NCI-H82 treated with DMSO at 0.1 percent for 48 hours (cell line): Measurements from ENCODE around the gene SAMD13.

Source experiments
- DNase-seq: peaks from one replicate; lab custom pipeline; 2025; ENCODE audit not compliant: unreplicated experiment; lab: John Stamatoyannopoulos, UW

Gene SAMD13

GRCh38 chr1:84370266-84370665 is 68.8 kb downstream of the SAMD13 start:
- no peak for DNase-seq

GRCh38 chr1:84370831-84371394 is 69.4 kb downstream of the SAMD13 start:
- DNase-seq: no peak

DNA sequence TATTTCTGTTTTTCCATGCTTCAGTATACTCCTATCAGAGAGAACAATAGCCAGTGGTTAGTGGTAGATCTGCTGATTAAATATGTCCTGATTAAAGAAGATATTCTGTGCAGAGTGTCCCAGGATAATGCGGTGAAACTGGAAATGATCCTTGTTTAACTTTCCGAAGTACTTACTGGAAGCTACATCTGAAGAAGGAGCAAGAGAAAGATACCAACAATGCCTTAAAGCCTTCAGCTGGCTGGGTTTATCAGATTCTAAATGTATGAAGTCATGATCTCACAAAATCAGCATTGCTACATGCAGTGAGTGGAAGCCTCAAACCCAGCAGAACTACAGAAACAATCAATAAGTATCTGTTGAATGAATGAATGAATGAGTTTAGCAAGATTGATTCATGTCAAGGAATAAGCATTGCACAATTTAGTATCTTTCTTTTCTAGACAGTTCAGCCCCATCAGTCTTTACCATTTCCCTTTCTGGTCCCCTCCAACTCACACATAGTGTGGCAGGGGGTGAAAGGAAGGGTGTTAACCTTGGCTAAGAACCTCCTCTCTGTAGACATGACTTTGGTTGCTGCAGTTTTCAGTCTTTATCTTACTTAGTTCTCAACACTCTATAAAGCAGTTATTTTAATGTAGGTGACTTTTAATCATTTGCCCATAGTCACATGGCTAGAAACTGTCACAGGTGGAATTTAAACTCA is 72.1 kb downstream of the SAMD13 start:
- no peak for DNase-seq

- no peak for DNase-seq
Measured at GRCh38 chr1:84374991-84375696, 73.6 kb downstream of the SAMD13 start.

DNA sequence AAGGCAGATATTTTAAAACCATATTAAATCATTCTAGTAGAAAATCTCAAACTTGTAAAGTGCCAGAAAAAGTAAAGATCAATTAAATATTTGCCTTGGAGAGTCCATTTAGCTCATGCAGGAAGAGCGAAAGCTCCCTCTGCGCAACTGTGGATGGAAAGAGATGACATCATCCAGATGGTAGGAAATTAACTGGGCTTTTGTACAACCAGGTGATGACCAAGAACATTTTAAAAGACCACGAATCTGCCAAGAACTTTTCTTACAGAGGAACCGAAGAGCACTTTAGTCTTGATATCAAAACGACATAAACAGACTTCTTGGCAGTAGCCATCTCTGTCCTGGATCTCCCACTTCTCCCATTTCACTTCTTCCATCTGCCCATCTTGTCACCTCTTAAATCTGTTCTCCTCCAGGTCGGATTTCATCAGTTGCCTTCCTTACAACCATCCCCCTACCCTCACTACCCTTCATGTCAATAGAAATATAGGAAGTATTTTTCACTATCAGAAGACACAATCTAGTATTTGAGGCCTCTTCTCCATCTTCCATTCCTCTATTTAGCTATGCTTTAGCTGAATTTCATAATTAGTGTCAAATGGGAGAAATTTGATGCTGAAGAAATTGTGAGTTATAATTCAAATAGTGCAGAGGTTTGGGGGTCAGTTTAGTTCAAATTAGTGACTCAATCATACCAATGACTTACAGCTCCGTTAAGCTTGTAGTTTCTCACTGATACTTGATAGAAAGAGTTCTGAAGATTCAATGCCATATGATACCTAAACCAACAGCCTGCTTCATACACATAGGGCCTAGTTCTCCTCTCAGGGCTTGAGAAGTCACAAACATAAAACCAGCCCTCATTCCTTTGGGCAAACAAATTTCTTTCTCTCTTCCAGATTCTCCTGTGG is 74.7 kb downstream of the SAMD13 start:
- DNase-seq: no peak

GRCh38 chr1:84377480-84378095 is 76.1 kb downstream of the SAMD13 start:
- DNase-seq: no peak

- no peak for DNase-seq
Measured at GRCh38 chr1:84379138-84379916, 77.8 kb downstream of the SAMD13 start.

- no peak for DNase-seq
Measured at GRCh38 chr1:84379917-84380180, 78.3 kb downstream of the SAMD13 start.

GRCh38 chr1:84382127-84382526 is 80.6 kb downstream of the SAMD13 start:
- no peak for DNase-seq

DNA sequence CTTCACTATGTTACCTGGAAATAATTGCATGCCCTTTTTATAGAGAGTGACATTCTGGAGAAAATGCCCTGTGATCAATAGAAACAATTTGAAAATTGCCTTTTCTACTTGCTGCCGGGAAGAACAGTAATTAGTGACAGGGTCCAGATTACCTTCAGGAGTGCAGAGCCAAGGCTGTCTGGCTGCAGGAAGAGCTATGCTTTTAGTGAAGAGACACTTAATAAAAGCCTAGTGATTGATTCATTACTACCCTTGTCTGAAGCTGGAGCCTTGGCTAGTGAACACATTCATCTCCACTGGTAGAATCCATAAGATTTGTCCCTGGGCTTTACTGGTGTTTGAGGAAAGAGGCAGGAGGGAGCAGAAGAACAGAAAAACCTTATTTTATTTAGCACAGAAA is 83.8 kb downstream of the SAMD13 start:
- no peak for DNase-seq

- no peak for DNase-seq
Measured at GRCh38 chr1:84386716-84387479, 85.4 kb downstream of the SAMD13 start.

DNA sequence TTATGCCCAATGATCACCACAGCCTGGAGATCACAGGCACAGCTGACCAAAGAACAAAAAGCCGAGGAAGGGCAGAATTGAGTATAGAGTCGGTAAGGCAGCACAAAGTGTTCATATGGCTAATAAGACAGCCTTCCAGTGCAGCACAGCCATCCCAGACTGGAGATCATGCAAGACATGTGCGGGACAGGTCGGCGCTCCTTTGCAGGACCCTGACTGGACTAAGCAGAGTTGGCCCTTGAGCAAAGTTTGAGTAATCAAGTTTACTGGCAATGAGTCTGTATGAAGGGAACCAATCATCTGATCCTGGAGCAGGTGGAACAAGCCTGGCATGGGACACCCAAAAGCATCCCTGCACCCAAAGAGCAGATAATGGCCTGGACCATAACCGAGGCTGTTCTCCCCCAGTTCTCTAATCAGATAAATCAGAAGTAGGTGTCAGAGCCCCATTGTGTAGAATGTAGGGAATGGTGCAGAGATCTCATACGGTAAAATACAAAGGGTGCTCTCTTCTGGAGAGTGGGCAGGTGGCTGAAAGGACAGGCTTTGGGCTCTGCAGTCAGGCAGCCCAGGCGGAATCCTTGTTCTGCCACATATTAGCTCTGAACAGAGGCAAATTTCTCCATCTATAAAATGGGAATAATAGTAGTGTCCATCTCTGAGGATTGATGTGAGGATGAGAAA is 86.1 kb downstream of the SAMD13 start:
- no peak for DNase-seq

DNA sequence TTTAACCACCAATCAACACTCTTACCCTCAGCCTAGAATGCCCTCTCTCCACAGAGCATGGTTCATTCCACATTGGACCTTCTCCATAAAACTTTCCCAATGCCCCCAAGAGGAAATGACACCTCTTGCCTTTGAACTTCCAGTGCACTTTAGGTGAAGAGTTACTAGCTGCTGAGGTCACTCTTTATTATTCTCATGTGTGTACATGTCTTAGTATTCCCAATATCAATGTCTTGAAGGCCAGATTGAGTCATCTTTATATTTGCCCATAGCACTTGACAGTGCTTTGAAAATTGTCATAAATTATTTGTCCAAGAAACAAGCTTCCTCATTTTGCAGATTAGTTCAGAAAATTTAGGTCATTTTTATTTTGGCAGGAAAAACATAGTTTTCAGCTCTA is 88.7 kb downstream of the SAMD13 start:
- no peak for DNase-seq

DNA sequence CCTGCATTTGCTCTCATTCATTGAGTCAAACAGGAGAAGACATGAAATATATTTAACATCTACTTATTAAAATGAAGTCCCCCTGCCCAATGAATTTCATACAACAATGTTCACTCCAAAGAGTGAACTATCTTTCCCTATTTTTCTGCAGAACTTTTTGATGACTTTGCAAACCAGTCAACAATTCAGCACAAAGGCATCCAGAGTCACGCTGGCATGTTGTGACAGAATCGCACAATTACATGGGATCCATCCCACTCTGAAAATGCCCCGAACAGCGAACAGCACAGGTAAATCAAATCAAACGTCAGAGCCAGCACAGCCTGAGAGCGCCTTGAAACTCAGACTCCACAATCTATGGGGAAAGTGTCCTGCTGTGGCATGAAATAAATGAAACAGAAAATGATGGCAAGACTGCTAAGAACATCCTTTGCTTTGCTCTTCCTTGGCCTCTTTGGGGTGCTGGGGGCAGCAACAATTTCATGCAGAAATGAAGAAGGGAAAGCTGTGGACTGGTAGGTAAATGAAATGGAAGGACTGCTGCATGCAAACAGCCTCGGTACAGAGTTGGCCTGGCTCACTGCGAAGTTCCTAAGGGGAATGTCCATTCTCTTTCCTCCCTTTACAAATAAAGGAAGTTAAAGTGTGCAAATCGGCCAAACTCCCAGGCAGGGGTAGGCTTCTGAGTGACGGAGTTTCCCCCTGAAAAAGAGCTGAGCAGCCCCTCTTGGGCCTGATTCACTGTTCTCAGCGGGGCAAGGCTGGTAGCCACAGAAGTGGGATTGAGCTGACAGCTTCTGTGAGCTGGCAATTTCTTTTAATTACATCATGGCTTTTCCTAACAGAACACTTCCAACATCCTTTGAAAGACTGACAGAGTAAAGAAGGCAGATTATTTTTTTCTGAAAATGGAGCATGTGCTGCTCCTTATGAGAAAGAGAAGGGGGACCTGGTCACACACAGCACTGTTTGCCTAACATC is 97.0 kb downstream of the SAMD13 start, which contains the start of gene DNASE2B:
Gene DNASE2B, plus strand, starts transcription at position 310 of the 981 bp plus-strand sequence. Its CDS starts 81 bp downstream, at position 391.
- DNase-seq: no peak
